Esophagus squamous epithelium (tissue), 4 donors: ENCODE measurements around the gene KCNK10.

Experiments used
- POLR2A ChIP-seq, 4 donors: fragments of 450-650 bp; IDR thresholded peaks; one replicate each; pipeline ENCODE4 v1.6.1; 2017; ENCODE audit warnings: antibody characterized with exemption in 4 of 4, mild to moderate bottlenecking in 4 of 4, moderate library complexity in 3 of 4
- TF ChIP-seq, protein P1 (sequence below), 6 experiments: fragments of 450-650 bp in 4 of 6; fragments of 200-600 bp in 2 of 6; sonication (generic) in 2 of 6; IDR thresholded peaks; one replicate each; pipeline ENCODE4 v1.5.1; 2016 to 2019; ENCODE audit warnings: antibody characterized with exemption in 6 of 6, mild to moderate bottlenecking in 4 of 6, moderate library complexity in 4 of 6

DNA sequence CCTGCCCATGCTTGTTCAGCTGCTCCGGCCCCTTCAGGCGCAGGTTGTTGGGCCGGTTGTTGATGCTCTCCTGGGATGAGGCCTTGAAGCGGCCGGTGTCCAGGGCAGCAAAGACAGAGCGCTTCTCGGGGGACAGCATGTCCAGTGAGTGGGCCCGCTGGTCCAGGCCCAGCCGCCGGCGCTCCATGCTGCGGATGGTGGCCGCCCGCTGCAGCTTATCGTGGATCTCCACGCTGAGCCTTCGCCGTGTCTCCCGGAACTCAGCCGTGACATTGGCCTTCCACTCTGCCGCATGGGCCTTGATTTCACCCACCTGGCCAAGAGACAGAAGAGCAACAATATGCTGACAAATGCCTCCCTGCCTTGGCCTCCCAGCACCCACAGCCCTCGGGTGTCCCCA lies 137.2 kb downstream of the KCNK10 start:
- TF ChIP-seq, protein P1, sequence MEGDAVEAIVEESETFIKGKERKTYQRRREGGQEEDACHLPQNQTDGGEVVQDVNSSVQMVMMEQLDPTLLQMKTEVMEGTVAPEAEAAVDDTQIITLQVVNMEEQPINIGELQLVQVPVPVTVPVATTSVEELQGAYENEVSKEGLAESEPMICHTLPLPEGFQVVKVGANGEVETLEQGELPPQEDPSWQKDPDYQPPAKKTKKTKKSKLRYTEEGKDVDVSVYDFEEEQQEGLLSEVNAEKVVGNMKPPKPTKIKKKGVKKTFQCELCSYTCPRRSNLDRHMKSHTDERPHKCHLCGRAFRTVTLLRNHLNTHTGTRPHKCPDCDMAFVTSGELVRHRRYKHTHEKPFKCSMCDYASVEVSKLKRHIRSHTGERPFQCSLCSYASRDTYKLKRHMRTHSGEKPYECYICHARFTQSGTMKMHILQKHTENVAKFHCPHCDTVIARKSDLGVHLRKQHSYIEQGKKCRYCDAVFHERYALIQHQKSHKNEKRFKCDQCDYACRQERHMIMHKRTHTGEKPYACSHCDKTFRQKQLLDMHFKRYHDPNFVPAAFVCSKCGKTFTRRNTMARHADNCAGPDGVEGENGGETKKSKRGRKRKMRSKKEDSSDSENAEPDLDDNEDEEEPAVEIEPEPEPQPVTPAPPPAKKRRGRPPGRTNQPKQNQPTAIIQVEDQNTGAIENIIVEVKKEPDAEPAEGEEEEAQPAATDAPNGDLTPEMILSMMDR (IDR thresholded peaks at IDR 0.05) = no peak
- TF ChIP-seq POLR2A (IDR thresholded peaks at IDR 0.05) = no peak
